HG03354 (cell line): ENCODE results near the gene ETAA1.

Experiments used
- ATAC-seq: cut with Tn5 transposase; IDR thresholded peaks from one replicate; pipeline ENCODE4 v1.9.1; 2021; ENCODE audit warnings: mild to moderate bottlenecking; ENCODE audit not compliant: unreplicated experiment, poor library complexity, severe bottlenecking

Gene ETAA1

DNA sequence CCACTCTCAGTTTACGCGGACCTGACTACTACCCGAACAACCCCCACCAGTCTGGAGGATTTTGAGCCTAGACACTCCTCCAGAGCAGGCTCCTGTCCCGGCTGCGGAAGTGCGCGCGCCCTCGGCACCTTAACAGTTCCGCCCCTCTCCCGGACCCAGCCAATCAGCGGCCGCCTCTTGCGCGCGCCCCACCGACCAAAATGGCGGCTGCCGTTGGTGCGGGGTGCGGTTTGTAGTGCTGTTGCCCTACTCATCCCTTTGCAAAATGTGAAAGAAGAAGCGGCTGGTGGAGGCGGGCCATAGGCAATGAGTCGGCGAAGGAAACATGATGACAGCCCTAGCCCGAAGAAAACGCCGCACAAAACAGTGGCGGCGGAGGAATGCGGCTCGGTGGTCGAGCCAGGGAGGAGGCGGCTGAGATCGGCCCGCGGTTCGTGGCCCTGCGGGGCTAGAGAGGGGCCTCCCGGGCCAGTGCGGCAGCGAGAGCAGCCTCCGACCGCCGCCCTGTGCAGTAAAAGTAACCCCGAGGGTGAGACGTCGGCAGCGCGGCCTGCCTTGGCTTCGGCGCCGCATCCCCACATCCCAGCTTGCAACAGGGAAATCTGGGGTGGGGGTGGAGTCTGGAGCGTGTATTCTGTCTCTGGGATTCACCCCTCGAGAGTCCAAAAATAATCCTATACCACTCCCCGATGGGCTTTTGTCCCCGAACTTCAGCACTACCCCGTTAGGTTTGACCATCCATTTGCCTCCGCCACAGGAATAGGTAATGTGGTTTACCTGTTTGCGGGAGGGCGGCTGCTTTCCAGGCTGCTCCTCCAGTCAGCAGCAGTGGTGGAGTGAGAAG lies at the start of gene ETAA1:
Gene ETAA1, plus strand, starts transcription at position 191 of the 844 bp plus-strand sequence. Its CDS starts 116 bp downstream, at position 307.
- ATAC-seq: peak; percentile 99

GRCh38 chr2:67366832-67367412 lies 30.2 kb upstream of the ETAA1 start:
- no peak for ATAC-seq

DNA sequence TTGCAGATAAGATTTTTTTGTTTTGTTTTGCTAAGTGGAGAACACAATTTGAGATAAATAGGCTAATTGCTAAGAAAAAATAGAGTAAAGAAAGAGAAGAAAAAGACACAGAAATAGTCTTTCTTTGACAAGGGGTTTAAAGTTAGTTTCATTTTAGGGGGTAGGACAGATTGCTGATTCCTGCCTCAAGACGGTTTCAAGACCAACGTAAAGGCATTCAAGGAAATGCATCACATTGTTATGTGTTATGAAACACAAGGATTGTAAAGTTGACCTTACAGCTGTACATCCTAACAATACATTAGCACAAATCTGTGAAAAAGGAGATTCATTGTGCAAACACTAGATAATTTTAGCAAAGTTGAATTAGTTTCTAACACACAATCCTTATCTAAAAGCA lies 22.7 kb upstream of the ETAA1 start:
- ATAC-seq: no peak

- ATAC-seq: no peak
Observed at GRCh38 chr2:67374949-67375348, 22.2 kb upstream of the ETAA1 start.

DNA sequence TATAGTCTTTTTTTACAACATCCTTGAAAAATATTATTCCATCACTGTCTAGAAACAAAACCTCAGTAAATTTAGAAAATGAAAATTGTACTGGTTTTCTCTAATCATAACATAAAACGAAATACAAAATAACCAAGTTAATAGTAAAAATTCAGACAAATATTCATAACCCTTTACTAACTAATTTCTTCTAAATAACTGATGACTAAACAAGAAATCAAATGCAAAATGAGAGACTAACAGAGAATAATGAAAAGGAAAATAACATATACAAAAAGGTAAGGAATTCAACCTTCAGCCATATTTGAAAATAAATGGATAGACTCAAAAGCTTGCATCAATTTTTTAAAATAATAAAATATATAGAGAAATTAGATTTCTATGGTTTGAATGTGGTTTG lies 18.6 kb upstream of the ETAA1 start:
- no peak for ATAC-seq

GRCh38 chr2:67379048-67379447 lies 18.1 kb upstream of the ETAA1 start:
- ATAC-seq: no peak

- ATAC-seq: no peak
Observed at GRCh38 chr2:67384123-67384822, 12.9 kb upstream of the ETAA1 start.

- no peak for ATAC-seq
Observed at GRCh38 chr2:67388680-67389079, 8.5 kb upstream of the ETAA1 start.

DNA sequence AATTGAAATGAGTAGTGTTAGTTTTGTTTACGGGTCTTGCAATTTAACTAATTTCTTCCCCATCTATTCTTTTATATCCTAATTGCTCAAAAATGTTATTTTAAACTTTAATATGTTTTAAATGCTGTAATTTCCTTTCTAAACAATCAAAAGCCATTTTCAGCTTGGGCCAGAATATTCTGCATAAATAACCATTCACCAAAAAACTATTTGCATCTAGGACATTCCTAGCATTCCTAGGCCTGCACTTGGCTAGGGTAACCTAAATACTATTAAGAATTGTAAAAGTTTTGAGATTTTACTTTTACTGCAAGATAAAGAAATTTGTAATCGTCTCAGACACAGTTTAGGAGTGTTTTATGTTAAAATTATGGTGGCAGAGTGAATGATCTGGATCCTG lies 7.8 kb upstream of the ETAA1 start:
- ATAC-seq: no peak

- no peak for ATAC-seq
Observed at GRCh38 chr2:67389788-67390187, 7.3 kb upstream of the ETAA1 start.

GRCh38 chr2:67393237-67393636 lies 3.9 kb upstream of the ETAA1 start:
- no peak for ATAC-seq

DNA sequence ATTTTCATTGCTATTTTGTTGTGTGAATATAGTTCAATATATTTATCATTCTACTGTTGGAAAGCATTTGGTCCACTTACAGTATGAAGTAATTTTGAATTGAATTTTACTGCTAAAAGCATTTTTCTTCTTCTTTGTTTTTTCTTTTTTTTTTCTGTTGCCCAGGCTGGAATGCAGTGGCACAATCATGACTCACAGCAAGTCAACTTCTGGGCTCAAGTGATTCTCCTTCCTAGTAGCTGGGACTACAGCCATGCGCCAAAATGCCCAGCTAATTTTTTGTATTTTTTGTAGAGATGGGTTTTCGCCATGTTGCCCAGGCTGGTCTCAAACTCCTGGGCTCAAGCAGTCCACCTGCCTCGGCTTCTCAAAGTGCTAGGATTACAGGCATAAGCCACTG lies 2.4 kb upstream of the ETAA1 start:
- no peak for ATAC-seq

- ATAC-seq: no peak
Observed at GRCh38 chr2:67399144-67399543, 2.0 kb downstream of the ETAA1 start.

DNA sequence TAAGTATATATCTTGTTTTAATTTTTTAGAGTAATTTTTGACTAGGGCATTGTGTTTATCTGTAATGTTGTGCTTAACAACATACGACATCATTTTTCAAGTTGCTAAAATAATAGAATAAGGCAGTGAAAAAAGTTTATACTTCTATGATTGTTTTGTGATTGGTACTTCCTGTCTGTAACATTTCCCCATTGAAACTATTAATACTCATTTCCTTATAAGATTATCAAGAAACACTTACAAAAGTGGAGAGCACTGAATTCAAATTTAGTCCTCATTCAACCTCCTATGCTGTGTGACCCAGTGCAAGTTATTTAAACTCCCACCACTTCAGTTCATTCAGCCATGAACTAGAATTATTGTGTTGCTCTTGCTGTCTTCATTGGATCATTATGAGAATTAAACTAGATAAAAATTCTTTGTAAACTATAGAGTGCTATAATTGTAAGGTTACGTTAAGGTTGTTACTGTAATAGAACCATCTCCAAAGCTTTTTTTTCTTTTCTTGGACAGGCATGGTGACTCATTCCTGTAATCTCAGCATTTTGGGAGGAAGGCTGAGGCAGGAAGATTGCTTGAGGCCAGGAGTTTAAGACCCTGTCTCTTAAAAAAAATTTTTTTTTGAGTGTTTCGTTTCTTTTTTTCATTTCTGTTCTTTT lies 2.8 kb downstream of the ETAA1 start:
- no peak for ATAC-seq

GRCh38 chr2:67400560-67401485 lies 3.7 kb downstream of the ETAA1 start:
- ATAC-seq: no peak

GRCh38 chr2:67408346-67408745 lies 11.2 kb downstream of the ETAA1 start:
- no peak for ATAC-seq

- ATAC-seq: no peak
Observed at GRCh38 chr2:67412424-67412823, 15.3 kb downstream of the ETAA1 start.

- no peak for ATAC-seq
Observed at GRCh38 chr2:67414867-67415266, 17.7 kb downstream of the ETAA1 start.

- ATAC-seq: no peak
Observed at GRCh38 chr2:67416136-67416535, 19.0 kb downstream of the ETAA1 start.
